Prostate gland (tissue), 2 donors: Measurements from ENCODE around the gene NUBPL. TPM values are rescaled to one million over a fixed set of nuclear protein-coding genes. Genes with fewer than 3 reads are reported as not detected.
"Not testable (repeated sequence)": the region's sequence is repeated elsewhere in the genome, so short reads cannot be mapped to it uniquely, and the experiment has no call there.

Source experiments
- DNase-seq: peaks from one replicate; pipeline ENCODE4 v3.0.0-alpha.2; 2019; ENCODE audit warnings: low spot score
- H3K27ac ChIP-seq, 2 donors: fragments of 200-600 bp; sonication (generic); 2 replicates each; pipeline ENCODE4 v1.5.1; 2017 to 2019
- H3K27me3 ChIP-seq: fragments of 200-600 bp; sonication (generic); replicated peaks from 2 replicates; pipeline ENCODE4 v1.5.1; 2019; ENCODE audit not compliant: insufficient read depth
- H3K36me3 ChIP-seq, 2 donors: fragments of 200-600 bp; sonication (generic); 1 replicate in 1 of 2; 2 replicates in 1 of 2; pipeline versions ENCODE4 v1.5.1 to v1.8.1; 2017 to 2019
- H3K4me1 ChIP-seq: fragments of 200-600 bp; sonication (generic); replicated peaks from 2 replicates; pipeline ENCODE4 v1.5.1; 2019
- H3K4me3 ChIP-seq, 2 donors: fragments of 200-600 bp; sonication (generic); 2 replicates each; pipeline ENCODE4 v1.5.1; 2017 to 2019
- H3K9me3 ChIP-seq: fragments of 200-600 bp; sonication (generic); 2 replicates; pipeline ENCODE4 v1.5.1; 2017
- CTCF ChIP-seq, 4 experiments: fragments of 200-600 bp in 2 of 4; fragments of 450-650 bp in 2 of 4; sonication (generic) in 2 of 4; IDR thresholded peaks; 1 replicate in 3 of 4; 2 replicates in 1 of 4; pipeline ENCODE4 v1.5.1; 2016 to 2019; ENCODE audit warnings: antibody characterized with exemption in 4 of 4, mild to moderate bottlenecking in 2 of 4, moderate library complexity in 2 of 4
- POLR2A ChIP-seq: fragments of 450-650 bp; IDR thresholded peaks from one replicate; pipeline ENCODE4 v1.6.1; 2016; ENCODE audit warnings: antibody characterized with exemption, mild to moderate bottlenecking
- POLR2AphosphoS5 ChIP-seq: sonication (generic); formaldehyde crosslinking; IDR thresholded peaks from one replicate; pipeline ENCODE4 v1.6.1; 2017; ENCODE audit warnings: antibody characterized with exemption
- WGBS: methylation state at CpG from one replicate; pipeline ENCODE4 v1.1.5; 2018; 5-methylcytosine and 5-hydroxymethylcytosine counted together
- intact Hi-C: fragments of 100-400 bp; cut with DNase I; formaldehyde crosslinking; loops from one replicate; pipeline ENCODE4 v1.14.2; 2022
- total RNA-seq, 2 donors: library from RNA; depleted of rRNA; stranded (reverse); fragments of >200 nt; gene quantifications; one replicate each; pipeline ENCODE4 v1.1.0, GENCODE V29; 2016

NUBPL gene
- total RNA-seq, 2 donors from 2014 or later: 6.5 to 12.1 TPM

GRCh38 chr14:31700282-31701074, 139.3 kb downstream of the NUBPL start:
- TF ChIP-seq POLR2AphosphoS5 (no peak), POLR2A (no peak), CTCF (IDR thresholded peaks at IDR 0.05) (no peak)
- Histone ChIP-seq H3K4me3 (no peak overlapping the region), H3K27ac (no peak overlapping the region), H3K9me3 (no peaks in the 10 kb centered on the region), H3K4me1 (no peaks in the 10 kb centered on the region), H3K27me3 (no peaks in the 10 kb centered on the region), H3K36me3 (no peaks in the 10 kb centered on the region)
- 96% methylated on average over 33 of the region's 35 CpGs for WGBS
- no peak for DNase-seq
- intact Hi-C loops: no loop called here

- intact Hi-C loops: no loop called here
- no peak overlapping the region for H3K4me3 ChIP-seq
- H3K27me3 ChIP-seq: no peaks in the 10 kb centered on the region
- no peak for TF ChIP-seq CTCF (IDR thresholded peaks at IDR 0.05)
- no peak for TF ChIP-seq POLR2A
- TF ChIP-seq POLR2AphosphoS5: no peak
- H3K36me3 ChIP-seq: no peaks in the 10 kb centered on the region
- H3K4me1 ChIP-seq: no peaks in the 10 kb centered on the region
- WGBS: 89% methylated on average over 2 of the region's 2 CpGs
- H3K9me3 ChIP-seq: no peaks in the 10 kb centered on the region
- no peak overlapping the region for H3K27ac ChIP-seq
- DNase-seq: no peak
Observed at GRCh38 chr14:31702130-31702529, 140.9 kb downstream of the NUBPL start.

DNA sequence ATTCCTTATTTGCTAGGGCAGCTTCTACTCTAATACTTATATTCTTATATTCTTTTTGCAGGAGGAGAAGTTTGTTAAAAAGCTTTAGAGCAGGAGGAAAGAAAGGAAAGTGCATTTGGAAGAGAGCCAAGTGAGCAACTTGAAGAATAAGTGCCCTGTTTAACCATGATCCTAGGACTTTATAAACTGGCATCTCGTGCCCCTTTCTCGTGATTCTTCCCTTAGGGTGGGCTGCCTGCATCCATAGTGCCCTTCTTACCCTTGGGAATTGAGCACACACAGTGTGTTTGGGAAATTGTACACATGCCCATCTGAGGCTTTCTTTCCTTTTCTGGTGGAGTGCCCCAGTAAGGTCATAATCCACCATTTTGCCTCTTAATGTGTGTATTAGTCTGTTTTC, 141.9 kb downstream of the NUBPL start:
- H3K4me1 ChIP-seq: no peaks in the 10 kb centered on the region
- no peaks in the 10 kb centered on the region for H3K36me3 ChIP-seq
- DNase-seq: no peak
- H3K27me3 ChIP-seq: no peaks in the 10 kb centered on the region
- H3K4me3 ChIP-seq: no peak overlapping the region
- no peaks in the 10 kb centered on the region for H3K9me3 ChIP-seq
- TF ChIP-seq POLR2A: no peak
- TF ChIP-seq POLR2AphosphoS5: no peak
- no peak for TF ChIP-seq CTCF (IDR thresholded peaks at IDR 0.05)
- 80% methylated on average over 2 of the region's 2 CpGs for WGBS
- intact Hi-C loops: no loop called here
- no peak overlapping the region for H3K27ac ChIP-seq

DNA sequence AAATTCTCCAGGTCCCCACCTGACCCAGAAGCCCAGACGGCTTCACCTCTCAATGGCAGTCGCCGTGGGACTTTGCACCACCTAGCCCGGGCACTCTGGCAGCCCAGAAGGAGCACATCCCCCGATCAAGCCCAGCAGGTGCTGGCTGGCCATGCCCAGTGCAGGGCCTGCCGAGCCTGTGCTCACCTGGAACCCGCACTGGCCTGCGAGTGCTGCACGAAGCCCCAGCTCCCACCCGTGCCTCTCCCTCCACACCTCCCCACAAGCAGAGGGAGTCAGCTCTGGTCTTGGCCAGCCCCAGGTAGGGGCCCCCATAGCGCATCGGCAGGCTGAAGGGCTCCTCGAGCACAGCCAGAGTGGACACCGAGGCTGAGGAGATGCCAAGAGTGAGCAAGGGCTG, 144.5 kb downstream of the NUBPL start:
- Histone ChIP-seq H3K36me3 (no peaks in the 10 kb centered on the region), H3K4me3 (no peak overlapping the region), H3K27me3 (no peaks in the 10 kb centered on the region), H3K9me3 (no peaks in the 10 kb centered on the region), H3K4me1 (no peaks in the 10 kb centered on the region), H3K27ac (no peak overlapping the region)
- 89% methylated on average over 10 of the region's 14 CpGs for WGBS
- DNase-seq: no peak
- TF ChIP-seq CTCF (IDR thresholded peaks at IDR 0.05) (no peak), POLR2A (no peak), POLR2AphosphoS5 (no peak)
- intact Hi-C loops: no loop called here

DNA sequence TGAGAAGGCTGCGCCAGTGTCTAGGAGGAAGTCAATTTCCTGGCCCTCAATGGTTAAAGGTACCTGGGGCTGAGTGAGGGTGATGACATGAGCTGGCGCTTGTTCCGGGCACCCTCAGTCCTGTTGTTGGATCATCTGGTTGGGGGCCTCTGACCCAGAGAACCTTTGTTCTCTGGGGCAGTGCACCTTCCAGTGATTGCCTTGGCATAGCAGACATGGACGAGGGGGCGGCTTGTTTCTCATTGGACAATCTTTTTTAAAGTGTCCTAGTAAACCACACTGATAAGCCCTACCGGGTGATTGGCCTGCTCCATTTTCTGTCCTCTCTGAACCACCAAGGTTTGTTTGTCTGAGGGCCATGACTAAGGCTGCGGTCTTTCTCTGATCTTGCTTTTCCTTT, 147.5 kb downstream of the NUBPL start:
- intact Hi-C loops, H3K27ac ChIP-seq, DNase-seq, H3K4me3 ChIP-seq, H3K9me3 ChIP-seq, H3K4me1 ChIP-seq, H3K27me3 ChIP-seq, H3K36me3 ChIP-seq: not testable (repeated sequence)
- 96% methylated on average over 7 of the region's 7 CpGs for WGBS
